ENCODE data around the gene TPI1. TPM values are rescaled to one million over a fixed set of nuclear protein-coding genes. Genes with fewer than 3 reads are reported as not detected.

Gene TPI1
- total and polyA plus RNA-seq, 2 of the 8 experiments (the other 6 are each of a cell fraction or from before 2014, with no cell fraction given) = 910 to 3,018 TPM

DNA sequence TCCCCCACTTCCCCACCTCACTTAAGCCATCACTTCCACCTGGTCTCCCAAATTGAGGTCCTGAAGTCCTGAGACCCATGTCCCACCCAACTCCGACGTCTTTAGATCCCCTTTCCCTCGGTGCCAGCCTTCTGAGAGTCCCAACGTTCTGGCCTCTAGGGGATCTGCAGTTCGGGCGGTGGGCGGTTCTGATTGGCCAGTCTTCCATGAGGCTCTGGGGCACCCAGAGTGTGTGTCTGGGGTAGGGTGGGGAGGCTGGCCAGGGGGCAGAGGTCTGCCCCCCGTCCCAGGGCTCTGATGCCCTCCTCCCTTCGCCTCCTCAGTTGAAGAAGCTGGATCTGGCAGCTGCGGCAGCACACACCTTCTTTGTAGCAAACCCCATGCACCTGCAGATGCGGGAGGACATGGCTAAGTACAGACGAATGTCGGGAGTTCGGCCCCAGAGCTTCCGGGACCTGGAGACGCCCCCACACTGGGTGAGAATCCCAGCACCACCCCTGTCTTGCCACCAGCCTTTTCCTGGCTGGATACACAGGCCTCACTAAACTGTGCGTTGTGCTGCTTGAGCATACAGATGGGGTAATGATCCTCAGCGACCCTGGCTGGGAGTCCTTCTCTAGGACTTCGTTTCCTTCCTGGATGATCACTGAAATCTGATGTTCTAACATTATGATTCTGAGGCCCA, 37.7 kb upstream of the TPI1 start (continued):
- TF ChIP-seq CBX8 (IDR thresholded peaks at IDR 0.05; ENCODE audit: borderline replicate concordance, low read depth, low read length) (no peak), SUZ12 (IDR thresholded peaks at IDR 0.05; ENCODE audit: low read length) (no peak), RXRA (IDR thresholded peaks at IDR 0.05; ENCODE audit: insufficient read depth, low read depth, low read length) (no peak), TCF12 (IDR thresholded peaks at IDR 0.05; ENCODE audit: low read depth, low read length) (no peak), RFX5 (IDR thresholded peaks at IDR 0.05; ENCODE audit: borderline replicate concordance, low read depth, low read length) (no peak; the same call in 1 of the 2 replicates), GTF2F1 (IDR thresholded peaks at IDR 0.05; ENCODE audit: borderline replicate concordance, low read depth, low read length) (no peak), POLR2A (IDR thresholded peaks at IDR 0.05; ENCODE audit: control extremely low read depth in 1 of 2, low read depth in 2 of 2, low read length in 2 of 2) (peak in 1 of 2 experiments; percentile 27; a peak in 1 of 3 replicates), MAFK (IDR thresholded peaks at IDR 0.05; ENCODE audit: low read depth, low read length) (no peak), CREB1 (IDR thresholded peaks at IDR 0.05) (no peak), FOSL1 (IDR thresholded peaks at IDR 0.05; ENCODE audit: insufficient read depth, low read depth, low read length) (no peak), SIRT6 (IDR thresholded peaks at IDR 0.05; ENCODE audit: low read length) (no peak), RBBP5 (IDR thresholded peaks at IDR 0.05; ENCODE audit: borderline replicate concordance, low read depth, low read length) (no peak), JUND (IDR thresholded peaks at IDR 0.05; ENCODE audit: low read length) (no peak), ZNF274 (IDR thresholded peaks at IDR 0.05; ENCODE audit: borderline replicate concordance, extremely low read depth, low read length) (no peak), KDM1A (IDR thresholded peaks at IDR 0.05; ENCODE audit: borderline replicate concordance, low read length) (no peak), BRCA1 (IDR thresholded peaks at IDR 0.05; ENCODE audit: low read depth, low read length) (no peak), SIN3A (conservative IDR thresholded peaks at IDR 0.05 in 1 of 2, IDR thresholded peaks at IDR 0.05 in 1 of 2; ENCODE audit: low read depth in 1 of 2, low read length in 2 of 2) (no peak), EP300 (IDR thresholded peaks at IDR 0.05; ENCODE audit: borderline replicate concordance in 1 of 2, low read depth in 2 of 2, low read length in 2 of 2) (no peak), RNF2 (IDR thresholded peaks at IDR 0.05; ENCODE audit: borderline replicate concordance, low read depth, low read length, missing control alignments, poor library complexity, severe bottlenecking) (no peak), PHF8 (conservative IDR thresholded peaks at IDR 0.05; ENCODE audit: low read depth, low read length) (0 out of 2 replicates have a peak, but pooled peaks have one; percentile 1)
- TF ChIP-seq, protein P1, sequence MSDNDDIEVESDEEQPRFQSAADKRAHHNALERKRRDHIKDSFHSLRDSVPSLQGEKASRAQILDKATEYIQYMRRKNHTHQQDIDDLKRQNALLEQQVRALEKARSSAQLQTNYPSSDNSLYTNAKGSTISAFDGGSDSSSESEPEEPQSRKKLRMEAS (IDR thresholded peaks at IDR 0.05) = no peak

All from H1 (cell line).